HG03520 (cell line): ENCODE results near the gene FOXC2.

ENCODE experiments used
- ATAC-seq: cut with Tn5 transposase; IDR thresholded peaks from one replicate; pipeline ENCODE4 v1.9.1; 2021; ENCODE audit warnings: mild to moderate bottlenecking, moderate library complexity; ENCODE audit not compliant: unreplicated experiment

FOXC2 gene

GRCh38 chr16:86554917-86555703 is 11.5 kb upstream of the FOXC2 start, which contains the start of gene MTHFSD:
TSS of gene MTHFSD (minus strand) at chr16:86555235. CDS start at chr16:86555184, 51 bp downstream.
- ATAC-seq, result peak; percentile 68

DNA sequence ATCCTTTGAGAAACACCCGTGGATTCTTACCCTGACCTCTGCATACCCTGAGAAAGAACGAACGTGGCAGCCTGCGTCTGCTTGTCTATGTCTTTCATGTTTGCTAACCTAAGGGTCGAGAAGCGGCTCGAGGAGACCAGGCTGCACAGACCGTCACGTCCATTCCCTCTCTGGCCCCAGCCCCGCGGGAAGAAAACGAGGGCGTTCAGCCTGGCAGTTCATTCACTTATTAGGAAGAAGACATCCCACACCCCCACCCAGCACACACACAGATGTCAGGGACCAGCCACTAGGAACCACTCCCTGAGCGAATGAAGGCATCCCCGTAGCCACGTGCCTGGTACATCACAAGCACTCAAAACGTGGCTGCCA is 10.9 kb upstream of the FOXC2 start:
- no peak for ATAC-seq

GRCh38 chr16:86556576-86556975 is 10.1 kb upstream of the FOXC2 start:
- no peak for ATAC-seq

GRCh38 chr16:86557587-86557986 is 9.0 kb upstream of the FOXC2 start:
- ATAC-seq, result no peak

DNA sequence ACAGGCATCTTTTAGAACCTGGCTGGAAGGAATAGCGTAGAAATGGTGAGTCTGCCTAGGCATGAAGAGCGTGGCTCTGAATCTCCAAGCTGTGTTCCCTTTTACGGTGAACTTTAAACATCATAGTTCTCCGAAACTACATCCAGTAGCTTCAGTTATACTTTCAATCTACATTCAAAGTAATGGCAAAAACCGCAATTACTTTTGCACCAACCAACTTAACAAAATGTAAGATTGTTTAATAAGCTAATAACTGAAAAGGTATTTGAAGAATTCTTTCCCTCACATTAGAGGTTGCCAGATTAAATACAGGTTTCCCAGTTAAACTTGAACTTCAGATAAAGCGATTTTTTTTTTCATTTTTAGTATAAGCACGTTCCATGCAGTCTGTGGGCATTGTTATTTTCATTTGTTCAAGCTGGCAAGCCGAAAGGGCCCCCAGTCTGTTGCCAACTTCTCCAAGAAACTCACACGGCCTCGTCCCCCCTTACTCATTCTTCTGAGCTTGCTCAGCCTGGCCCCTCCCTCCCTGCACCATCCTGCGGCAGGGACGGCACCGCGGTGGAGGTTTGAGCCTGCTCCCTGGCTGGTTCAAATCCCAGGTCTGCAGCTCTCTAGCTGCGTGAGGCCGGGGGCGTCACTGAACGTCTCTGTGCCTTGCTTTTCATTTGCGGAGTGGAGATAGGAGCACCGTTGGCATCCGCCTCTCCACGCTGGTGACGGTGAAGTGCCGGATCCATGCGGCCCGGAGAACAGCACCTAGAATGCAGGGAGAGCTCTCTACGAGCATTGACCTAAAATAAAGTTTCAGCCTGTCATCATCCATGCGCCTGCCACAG is 8.1 kb upstream of the FOXC2 start:
- no peak for ATAC-seq

GRCh38 chr16:86559802-86560305 is 6.8 kb upstream of the FOXC2 start:
- ATAC-seq, result no peak

DNA sequence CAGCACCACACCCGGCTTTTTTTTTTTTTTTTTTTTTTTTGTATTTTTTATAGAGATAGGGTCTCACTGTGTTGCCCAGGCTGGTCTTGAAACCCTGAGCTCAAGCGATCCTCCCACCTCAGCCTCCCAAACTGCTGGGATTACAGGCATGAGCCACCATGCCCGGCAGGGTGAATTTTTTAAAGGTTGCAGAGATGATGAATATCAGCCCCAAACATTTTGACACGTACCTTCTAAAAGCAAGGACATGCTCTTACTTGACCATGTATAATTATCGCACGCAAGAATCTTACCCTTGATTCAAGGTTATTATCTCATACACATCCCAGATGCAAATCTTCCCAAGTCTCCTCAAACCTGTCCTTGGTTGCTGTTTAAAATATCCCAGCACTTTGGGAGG is 4.3 kb upstream of the FOXC2 start:
- ATAC-seq, result no peak

DNA sequence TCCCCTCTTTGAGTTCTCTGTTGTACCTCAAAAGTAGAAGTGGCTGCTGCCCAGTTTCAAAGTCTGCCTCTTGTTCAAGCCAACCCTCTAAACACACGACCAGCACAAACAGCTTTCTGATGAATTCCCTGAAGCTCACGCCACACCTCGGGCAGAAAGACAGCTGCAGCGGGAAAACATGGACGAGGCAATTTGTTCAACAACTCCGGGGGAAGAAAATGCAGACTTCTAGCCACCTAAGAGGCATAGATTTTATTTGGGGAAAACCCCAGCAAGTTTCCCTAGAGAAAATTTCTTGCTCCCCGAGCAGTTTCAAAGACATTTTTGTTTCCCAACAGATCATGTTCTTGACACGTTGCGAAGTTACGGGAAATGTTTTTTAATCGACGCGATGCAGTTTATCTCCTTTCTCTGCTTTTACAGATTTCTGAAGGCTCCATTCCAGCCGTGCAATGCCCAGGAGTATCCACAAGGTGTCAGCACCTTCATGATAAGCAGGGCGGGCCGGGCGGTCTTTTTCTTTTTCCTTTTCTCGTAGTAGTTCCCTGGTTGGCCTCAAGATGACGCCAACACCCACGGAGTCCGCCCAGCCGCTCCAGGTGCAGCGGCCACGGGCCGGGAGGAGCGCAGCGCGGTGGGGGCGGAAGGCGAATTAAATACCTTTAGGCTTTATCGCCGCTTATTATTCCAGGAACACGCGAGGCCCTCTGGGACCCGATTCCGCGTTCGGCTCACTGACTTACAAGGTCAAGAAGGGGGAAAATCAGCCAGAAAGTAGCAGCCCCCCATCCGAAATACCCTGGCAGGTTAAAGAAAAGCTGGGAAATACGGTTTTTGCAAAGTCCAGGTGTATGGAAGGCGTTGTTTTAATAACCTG is 2.9 kb upstream of the FOXC2 start:
- ATAC-seq, result peak; percentile 64

DNA sequence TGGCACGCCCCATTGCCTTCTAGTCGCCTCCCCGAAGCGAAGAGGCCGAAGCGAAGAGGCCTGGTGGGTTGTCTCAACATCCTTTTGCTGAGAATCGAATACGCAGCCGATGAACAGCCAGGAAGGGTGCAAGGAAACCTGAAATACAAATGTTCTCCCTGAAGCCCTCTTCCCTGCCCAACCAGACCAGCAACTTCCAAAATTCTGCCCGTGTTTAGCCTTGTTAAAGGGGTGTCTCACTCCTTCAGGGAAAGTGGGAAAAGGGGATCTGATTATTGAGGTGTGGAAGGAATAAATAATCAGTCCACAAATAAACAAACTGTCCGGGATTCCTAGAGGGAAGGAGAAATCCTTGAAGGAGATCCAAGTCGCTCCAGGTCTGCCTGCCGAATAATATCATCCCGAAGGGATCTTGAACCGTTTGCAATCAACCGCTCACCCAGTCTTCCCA is 1.4 kb upstream of the FOXC2 start:
- ATAC-seq, result no peak

GRCh38 chr16:86565644-86566511 is 751 bp upstream of the FOXC2 start:
- ATAC-seq, result no peak

GRCh38 chr16:86566966-86567700 is 504 bp downstream of the FOXC2 start:
- no peak for ATAC-seq

- ATAC-seq, result no peak
Measured at GRCh38 chr16:86567701-86568581, 1.3 kb downstream of the FOXC2 start.

GRCh38 chr16:86568677-86569623 is 2.3 kb downstream of the FOXC2 start:
- no peak for ATAC-seq

GRCh38 chr16:86569701-86570447 is 3.2 kb downstream of the FOXC2 start:
- no peak for ATAC-seq

- no peak for ATAC-seq
Measured at GRCh38 chr16:86570558-86571529, 4.2 kb downstream of the FOXC2 start.
